Measurements from ENCODE around the gene EPHB2. TPM values are rescaled to one million over a fixed set of nuclear protein-coding genes. Genes with fewer than 3 reads are reported as not detected.

The EPHB2 gene
- total RNA-seq, 1 experiment from 2014 or later: 18.5 TPM

DNA sequence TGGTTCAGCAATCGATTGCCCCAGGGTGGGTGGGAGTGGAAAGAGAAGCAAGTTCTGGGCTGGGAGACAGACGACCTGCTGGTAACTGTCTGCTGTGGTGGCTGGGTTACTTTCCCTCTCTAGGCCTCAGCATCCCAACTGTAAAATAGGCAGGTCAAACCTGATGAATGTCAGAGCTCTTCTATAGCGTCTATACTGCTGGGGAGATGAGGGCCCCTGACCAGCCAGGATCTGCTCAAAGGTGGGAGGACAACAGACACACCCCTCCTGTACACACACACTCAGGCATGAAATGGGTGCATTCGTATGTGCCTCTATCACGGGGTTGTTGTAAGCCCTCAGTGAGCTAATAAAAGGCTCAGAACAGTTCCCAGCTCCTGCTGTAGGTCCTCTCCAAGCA, 12.7 kb upstream of the EPHB2 start:
- 0 out of 2 replicates have a peak, but pooled peaks cover 2% of the 10 kb centered on the region for H3K4me1 Mint-ChIP-seq
- H3K9me3 Mint-ChIP-seq: no peaks in the 10 kb centered on the region
- no peak overlapping the region for H3K27ac Mint-ChIP-seq
- TF ChIP-seq NR3C1 (CRISPR knock-in tag; conservative IDR thresholded peaks at IDR 0.05; ENCODE audit: low read depth) (no peak), EMX1 (CRISPR knock-in tag; IDR thresholded peaks at IDR 0.05) (no peak), ZNF416 (CRISPR knock-in tag; IDR thresholded peaks at IDR 0.05) (no peak), NR2C2 (CRISPR knock-in tag; IDR thresholded peaks at IDR 0.05) (no peak), FOXJ3 (CRISPR knock-in tag; IDR thresholded peaks at IDR 0.05; ENCODE audit: borderline replicate concordance) (no peak), SOX15 (CRISPR knock-in tag; IDR thresholded peaks at IDR 0.05) (no peak), NFE2L1 (CRISPR knock-in tag; IDR thresholded peaks at IDR 0.05) (no peak), SP1 (CRISPR knock-in tag; conservative IDR thresholded peaks at IDR 0.05) (no peak), TEAD1 (CRISPR knock-in tag; IDR thresholded peaks at IDR 0.05) (no peak)
- TF ChIP-seq, protein P1, sequence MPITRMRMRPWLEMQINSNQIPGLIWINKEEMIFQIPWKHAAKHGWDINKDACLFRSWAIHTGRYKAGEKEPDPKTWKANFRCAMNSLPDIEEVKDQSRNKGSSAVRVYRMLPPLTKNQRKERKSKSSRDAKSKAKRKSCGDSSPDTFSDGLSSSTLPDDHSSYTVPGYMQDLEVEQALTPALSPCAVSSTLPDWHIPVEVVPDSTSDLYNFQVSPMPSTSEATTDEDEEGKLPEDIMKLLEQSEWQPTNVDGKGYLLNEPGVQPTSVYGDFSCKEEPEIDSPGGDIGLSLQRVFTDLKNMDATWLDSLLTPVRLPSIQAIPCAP (CRISPR knock-in tag; IDR thresholded peaks at IDR 0.05): no peak
- TF ChIP-seq, protein P2, sequence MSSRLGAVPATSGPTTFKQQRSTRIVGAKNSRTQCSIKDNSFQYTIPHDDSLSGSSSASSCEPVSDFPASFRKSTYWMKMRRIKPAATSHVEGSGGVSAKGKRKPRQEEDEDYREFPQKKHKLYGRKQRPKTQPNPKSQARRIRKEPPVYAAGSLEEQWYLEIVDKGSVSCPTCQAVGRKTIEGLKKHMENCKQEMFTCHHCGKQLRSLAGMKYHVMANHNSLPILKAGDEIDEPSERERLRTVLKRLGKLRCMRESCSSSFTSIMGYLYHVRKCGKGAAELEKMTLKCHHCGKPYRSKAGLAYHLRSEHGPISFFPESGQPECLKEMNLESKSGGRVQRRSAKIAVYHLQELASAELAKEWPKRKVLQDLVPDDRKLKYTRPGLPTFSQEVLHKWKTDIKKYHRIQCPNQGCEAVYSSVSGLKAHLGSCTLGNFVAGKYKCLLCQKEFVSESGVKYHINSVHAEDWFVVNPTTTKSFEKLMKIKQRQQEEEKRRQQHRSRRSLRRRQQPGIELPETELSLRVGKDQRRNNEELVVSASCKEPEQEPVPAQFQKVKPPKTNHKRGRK (CRISPR knock-in tag; IDR thresholded peaks at IDR 0.05; ENCODE audit: borderline replicate concordance): no peak
- TF ChIP-seq, protein P3, sequence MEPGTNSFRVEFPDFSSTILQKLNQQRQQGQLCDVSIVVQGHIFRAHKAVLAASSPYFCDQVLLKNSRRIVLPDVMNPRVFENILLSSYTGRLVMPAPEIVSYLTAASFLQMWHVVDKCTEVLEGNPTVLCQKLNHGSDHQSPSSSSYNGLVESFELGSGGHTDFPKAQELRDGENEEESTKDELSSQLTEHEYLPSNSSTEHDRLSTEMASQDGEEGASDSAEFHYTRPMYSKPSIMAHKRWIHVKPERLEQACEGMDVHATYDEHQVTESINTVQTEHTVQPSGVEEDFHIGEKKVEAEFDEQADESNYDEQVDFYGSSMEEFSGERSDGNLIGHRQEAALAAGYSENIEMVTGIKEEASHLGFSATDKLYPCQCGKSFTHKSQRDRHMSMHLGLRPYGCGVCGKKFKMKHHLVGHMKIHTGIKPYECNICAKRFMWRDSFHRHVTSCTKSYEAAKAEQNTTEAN (CRISPR knock-in tag; IDR thresholded peaks at IDR 0.05): no peak
- TF ChIP-seq, protein P4, sequence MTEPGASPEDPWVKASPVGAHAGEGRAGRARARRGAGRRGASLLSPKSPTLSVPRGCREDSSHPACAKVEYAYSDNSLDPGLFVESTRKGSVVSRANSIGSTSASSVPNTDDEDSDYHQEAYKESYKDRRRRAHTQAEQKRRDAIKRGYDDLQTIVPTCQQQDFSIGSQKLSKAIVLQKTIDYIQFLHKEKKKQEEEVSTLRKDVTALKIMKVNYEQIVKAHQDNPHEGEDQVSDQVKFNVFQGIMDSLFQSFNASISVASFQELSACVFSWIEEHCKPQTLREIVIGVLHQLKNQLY (CRISPR knock-in tag; IDR thresholded peaks at IDR 0.05): no peak
- TF ChIP-seq, protein P5, sequence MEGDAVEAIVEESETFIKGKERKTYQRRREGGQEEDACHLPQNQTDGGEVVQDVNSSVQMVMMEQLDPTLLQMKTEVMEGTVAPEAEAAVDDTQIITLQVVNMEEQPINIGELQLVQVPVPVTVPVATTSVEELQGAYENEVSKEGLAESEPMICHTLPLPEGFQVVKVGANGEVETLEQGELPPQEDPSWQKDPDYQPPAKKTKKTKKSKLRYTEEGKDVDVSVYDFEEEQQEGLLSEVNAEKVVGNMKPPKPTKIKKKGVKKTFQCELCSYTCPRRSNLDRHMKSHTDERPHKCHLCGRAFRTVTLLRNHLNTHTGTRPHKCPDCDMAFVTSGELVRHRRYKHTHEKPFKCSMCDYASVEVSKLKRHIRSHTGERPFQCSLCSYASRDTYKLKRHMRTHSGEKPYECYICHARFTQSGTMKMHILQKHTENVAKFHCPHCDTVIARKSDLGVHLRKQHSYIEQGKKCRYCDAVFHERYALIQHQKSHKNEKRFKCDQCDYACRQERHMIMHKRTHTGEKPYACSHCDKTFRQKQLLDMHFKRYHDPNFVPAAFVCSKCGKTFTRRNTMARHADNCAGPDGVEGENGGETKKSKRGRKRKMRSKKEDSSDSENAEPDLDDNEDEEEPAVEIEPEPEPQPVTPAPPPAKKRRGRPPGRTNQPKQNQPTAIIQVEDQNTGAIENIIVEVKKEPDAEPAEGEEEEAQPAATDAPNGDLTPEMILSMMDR (IDR thresholded peaks at IDR 0.05): no peak
- TF ChIP-seq, protein P6, sequence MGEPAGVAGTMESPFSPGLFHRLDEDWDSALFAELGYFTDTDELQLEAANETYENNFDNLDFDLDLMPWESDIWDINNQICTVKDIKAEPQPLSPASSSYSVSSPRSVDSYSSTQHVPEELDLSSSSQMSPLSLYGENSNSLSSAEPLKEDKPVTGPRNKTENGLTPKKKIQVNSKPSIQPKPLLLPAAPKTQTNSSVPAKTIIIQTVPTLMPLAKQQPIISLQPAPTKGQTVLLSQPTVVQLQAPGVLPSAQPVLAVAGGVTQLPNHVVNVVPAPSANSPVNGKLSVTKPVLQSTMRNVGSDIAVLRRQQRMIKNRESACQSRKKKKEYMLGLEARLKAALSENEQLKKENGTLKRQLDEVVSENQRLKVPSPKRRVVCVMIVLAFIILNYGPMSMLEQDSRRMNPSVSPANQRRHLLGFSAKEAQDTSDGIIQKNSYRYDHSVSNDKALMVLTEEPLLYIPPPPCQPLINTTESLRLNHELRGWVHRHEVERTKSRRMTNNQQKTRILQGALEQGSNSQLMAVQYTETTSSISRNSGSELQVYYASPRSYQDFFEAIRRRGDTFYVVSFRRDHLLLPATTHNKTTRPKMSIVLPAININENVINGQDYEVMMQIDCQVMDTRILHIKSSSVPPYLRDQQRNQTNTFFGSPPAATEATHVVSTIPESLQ (CRISPR knock-in tag; IDR thresholded peaks at IDR 0.05): no peak
- DNase-seq (ENCODE audit: low spot score): no peak
- H3K36me3 Mint-ChIP-seq: no peaks in the 10 kb centered on the region
- no peak overlapping the region for H3K4me3 Mint-ChIP-seq
- CTCF ChIA-PET: interaction anchor here (1.1 to 3.4 kb wide), 4 partner anchors 11 to 266 kb away, joined by 3 to 19 read pairs (median 4); no protein-coding TSS in a partner anchor
- POLR2A ChIA-PET: no interaction called here
- H3K27me3 Mint-ChIP-seq (ENCODE audit: low read depth): no peaks in the 10 kb centered on the region
- no peak for ATAC-seq

DNA sequence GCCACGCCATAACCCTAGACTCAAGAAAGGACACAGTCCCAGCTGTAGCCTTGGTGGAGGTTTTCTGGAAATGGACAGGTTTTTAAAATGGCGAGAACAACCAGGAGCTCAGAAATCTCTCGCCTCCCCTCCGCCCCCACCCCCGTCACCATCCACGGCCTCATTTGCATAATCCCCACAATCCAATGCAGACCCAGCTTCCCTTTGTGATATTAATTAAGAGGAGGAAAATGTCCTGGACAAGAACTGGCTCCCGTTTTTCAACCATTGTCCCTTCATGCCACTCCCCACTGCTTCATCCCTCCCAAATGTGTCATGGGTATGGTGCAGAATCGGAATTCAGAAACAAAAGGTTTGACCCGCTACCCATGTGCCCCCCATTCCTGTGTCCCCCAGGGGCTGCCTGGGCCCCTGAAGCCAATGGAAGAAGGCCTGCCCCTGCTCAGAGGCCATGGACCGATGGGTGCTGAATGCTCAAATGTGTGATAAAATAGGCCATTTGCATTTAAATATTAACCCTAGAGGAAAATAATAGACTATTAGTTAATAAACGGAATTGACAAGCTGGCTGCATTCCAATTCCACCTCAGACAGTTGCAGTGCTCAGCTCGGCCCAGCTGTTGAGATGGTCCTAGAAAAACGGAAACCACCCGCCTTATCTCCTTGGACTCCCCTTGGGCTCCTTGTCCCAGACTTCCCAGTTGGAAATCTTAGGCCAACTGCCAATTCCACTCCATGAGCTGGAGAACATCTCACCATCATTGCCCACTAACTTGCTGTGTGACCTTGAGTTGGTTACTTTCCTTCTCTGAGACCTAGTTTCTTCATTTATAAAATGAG, 10.7 kb upstream of the EPHB2 start:
- 0 out of 2 replicates have a peak, but pooled peaks cover 2% of the 10 kb centered on the region for H3K4me1 Mint-ChIP-seq
- CTCF ChIA-PET: interaction anchor here (0.6 to 3.4 kb wide), 7 partner anchors 9 to 172 kb away, joined by 3 to 19 read pairs (median 4); no protein-coding TSS in a partner anchor
- POLR2A ChIA-PET: no interaction called here
- H3K4me3 Mint-ChIP-seq: no peak overlapping the region
- no peaks in the 10 kb centered on the region for H3K9me3 Mint-ChIP-seq
- DNase-seq (ENCODE audit: low spot score): no peak
- ATAC-seq: no peak
- no peak overlapping the region for H3K27ac Mint-ChIP-seq
- H3K36me3 Mint-ChIP-seq: no peaks in the 10 kb centered on the region
- H3K27me3 Mint-ChIP-seq (ENCODE audit: low read depth): no peaks in the 10 kb centered on the region; the same call in 1 of the 2 replicates
- TF ChIP-seq, protein P7, sequence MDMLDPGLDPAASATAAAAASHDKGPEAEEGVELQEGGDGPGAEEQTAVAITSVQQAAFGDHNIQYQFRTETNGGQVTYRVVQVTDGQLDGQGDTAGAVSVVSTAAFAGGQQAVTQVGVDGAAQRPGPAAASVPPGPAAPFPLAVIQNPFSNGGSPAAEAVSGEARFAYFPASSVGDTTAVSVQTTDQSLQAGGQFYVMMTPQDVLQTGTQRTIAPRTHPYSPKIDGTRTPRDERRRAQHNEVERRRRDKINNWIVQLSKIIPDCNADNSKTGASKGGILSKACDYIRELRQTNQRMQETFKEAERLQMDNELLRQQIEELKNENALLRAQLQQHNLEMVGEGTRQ (CRISPR knock-in tag; IDR thresholded peaks at IDR 0.05): no peak
- TF ChIP-seq, protein P8, sequence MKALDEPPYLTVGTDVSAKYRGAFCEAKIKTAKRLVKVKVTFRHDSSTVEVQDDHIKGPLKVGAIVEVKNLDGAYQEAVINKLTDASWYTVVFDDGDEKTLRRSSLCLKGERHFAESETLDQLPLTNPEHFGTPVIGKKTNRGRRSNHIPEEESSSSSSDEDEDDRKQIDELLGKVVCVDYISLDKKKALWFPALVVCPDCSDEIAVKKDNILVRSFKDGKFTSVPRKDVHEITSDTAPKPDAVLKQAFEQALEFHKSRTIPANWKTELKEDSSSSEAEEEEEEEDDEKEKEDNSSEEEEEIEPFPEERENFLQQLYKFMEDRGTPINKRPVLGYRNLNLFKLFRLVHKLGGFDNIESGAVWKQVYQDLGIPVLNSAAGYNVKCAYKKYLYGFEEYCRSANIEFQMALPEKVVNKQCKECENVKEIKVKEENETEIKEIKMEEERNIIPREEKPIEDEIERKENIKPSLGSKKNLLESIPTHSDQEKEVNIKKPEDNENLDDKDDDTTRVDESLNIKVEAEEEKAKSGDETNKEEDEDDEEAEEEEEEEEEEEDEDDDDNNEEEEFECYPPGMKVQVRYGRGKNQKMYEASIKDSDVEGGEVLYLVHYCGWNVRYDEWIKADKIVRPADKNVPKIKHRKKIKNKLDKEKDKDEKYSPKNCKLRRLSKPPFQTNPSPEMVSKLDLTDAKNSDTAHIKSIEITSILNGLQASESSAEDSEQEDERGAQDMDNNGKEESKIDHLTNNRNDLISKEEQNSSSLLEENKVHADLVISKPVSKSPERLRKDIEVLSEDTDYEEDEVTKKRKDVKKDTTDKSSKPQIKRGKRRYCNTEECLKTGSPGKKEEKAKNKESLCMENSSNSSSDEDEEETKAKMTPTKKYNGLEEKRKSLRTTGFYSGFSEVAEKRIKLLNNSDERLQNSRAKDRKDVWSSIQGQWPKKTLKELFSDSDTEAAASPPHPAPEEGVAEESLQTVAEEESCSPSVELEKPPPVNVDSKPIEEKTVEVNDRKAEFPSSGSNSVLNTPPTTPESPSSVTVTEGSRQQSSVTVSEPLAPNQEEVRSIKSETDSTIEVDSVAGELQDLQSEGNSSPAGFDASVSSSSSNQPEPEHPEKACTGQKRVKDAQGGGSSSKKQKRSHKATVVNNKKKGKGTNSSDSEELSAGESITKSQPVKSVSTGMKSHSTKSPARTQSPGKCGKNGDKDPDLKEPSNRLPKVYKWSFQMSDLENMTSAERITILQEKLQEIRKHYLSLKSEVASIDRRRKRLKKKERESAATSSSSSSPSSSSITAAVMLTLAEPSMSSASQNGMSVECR (CRISPR knock-in tag; IDR thresholded peaks at IDR 0.05; ENCODE audit: borderline replicate concordance): no peak
- no peak for TF ChIP-seq SMAD3 (CRISPR knock-in tag; IDR thresholded peaks at IDR 0.05; ENCODE audit: borderline replicate concordance)
